H1 (cell line): ENCODE data around the gene OR6Q1. TPM values are rescaled to one million over a fixed set of nuclear protein-coding genes. Genes with fewer than 3 reads are reported as not detected.

Source experiments
- KDM5A ChIP-seq: fragments of 200-600 bp; IDR thresholded peaks from 2 replicates; pipeline ENCODE4 v1.7.1; 2012; ENCODE audit warnings: mild to moderate bottlenecking, low read length, inconsistent platforms, mixed read lengths
- SRF ChIP-seq: IDR thresholded peaks from 2 replicates; pipeline ENCODE4 v1.6.1; 2011; ENCODE audit warnings: mild to moderate bottlenecking, low read depth, low read length, moderate library complexity
- polyA plus RNA-seq, 7 experiments: library from polyadenylated mRNA; depleted of rRNA in 3 of 7; stranded (reverse) in 5 of 7; unstranded in 2 of 7; fragments of >200 nt in 5 of 7; fragments of 200-250 nt in 2 of 7; gene quantifications; 1 replicate in 5 of 7; 2 replicates in 1 of 7; 4 replicates in 1 of 7; pipeline versions ENCODE4 v1.2.1 to v1.2.3, GENCODE V29; 2011 to 2013; ENCODE audit warnings: missing spikeins in 2 of 7, mixed read lengths in 2 of 7
- total RNA-seq: library from RNA; stranded (reverse); fragmentation: NEBNext Ultra II Directional; extraction: Animal tissue kit (Norgen Biotek cat#: 25700); gene quantifications from 2 replicates; pipeline ENCODE4 v1.2.1, GENCODE V29; 2021
- TF ChIP-seq, protein P1 (sequence below): fragments of 300-600 bp; sonication (generic); IDR thresholded peaks from 2 replicates; pipeline ENCODE4 v1.7.1; 2012; ENCODE audit warnings: low read length, moderate library complexity, mild to moderate bottlenecking, inconsistent platforms; ENCODE audit not compliant: insufficient replicate concordance

Gene OR6Q1
- total and polyA plus RNA-seq, 2 of the 8 experiments (the other 6 are each of a cell fraction or from before 2014, with no cell fraction given) = not detected

DNA sequence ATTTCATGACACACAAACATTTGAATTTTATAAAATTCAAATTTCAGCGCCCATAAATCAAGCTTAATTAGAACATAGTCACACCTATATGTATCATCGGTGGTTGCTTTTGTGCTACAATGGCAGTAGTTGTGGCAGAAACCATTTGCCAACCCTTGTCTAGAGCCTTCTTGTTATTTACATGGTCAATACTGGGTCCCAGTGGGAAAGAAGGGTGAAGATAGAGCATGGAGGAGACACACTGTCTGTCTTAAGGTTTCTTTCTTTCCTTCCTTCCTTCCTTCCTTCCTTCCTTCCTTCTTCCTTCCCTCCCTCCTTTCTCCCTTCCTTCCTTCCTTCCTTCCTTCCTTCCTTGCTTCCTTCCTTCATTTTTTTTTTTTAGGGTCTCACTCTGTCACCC, 3.7 kb downstream of the OR6Q1 start (continued):
- TF ChIP-seq, protein P1, sequence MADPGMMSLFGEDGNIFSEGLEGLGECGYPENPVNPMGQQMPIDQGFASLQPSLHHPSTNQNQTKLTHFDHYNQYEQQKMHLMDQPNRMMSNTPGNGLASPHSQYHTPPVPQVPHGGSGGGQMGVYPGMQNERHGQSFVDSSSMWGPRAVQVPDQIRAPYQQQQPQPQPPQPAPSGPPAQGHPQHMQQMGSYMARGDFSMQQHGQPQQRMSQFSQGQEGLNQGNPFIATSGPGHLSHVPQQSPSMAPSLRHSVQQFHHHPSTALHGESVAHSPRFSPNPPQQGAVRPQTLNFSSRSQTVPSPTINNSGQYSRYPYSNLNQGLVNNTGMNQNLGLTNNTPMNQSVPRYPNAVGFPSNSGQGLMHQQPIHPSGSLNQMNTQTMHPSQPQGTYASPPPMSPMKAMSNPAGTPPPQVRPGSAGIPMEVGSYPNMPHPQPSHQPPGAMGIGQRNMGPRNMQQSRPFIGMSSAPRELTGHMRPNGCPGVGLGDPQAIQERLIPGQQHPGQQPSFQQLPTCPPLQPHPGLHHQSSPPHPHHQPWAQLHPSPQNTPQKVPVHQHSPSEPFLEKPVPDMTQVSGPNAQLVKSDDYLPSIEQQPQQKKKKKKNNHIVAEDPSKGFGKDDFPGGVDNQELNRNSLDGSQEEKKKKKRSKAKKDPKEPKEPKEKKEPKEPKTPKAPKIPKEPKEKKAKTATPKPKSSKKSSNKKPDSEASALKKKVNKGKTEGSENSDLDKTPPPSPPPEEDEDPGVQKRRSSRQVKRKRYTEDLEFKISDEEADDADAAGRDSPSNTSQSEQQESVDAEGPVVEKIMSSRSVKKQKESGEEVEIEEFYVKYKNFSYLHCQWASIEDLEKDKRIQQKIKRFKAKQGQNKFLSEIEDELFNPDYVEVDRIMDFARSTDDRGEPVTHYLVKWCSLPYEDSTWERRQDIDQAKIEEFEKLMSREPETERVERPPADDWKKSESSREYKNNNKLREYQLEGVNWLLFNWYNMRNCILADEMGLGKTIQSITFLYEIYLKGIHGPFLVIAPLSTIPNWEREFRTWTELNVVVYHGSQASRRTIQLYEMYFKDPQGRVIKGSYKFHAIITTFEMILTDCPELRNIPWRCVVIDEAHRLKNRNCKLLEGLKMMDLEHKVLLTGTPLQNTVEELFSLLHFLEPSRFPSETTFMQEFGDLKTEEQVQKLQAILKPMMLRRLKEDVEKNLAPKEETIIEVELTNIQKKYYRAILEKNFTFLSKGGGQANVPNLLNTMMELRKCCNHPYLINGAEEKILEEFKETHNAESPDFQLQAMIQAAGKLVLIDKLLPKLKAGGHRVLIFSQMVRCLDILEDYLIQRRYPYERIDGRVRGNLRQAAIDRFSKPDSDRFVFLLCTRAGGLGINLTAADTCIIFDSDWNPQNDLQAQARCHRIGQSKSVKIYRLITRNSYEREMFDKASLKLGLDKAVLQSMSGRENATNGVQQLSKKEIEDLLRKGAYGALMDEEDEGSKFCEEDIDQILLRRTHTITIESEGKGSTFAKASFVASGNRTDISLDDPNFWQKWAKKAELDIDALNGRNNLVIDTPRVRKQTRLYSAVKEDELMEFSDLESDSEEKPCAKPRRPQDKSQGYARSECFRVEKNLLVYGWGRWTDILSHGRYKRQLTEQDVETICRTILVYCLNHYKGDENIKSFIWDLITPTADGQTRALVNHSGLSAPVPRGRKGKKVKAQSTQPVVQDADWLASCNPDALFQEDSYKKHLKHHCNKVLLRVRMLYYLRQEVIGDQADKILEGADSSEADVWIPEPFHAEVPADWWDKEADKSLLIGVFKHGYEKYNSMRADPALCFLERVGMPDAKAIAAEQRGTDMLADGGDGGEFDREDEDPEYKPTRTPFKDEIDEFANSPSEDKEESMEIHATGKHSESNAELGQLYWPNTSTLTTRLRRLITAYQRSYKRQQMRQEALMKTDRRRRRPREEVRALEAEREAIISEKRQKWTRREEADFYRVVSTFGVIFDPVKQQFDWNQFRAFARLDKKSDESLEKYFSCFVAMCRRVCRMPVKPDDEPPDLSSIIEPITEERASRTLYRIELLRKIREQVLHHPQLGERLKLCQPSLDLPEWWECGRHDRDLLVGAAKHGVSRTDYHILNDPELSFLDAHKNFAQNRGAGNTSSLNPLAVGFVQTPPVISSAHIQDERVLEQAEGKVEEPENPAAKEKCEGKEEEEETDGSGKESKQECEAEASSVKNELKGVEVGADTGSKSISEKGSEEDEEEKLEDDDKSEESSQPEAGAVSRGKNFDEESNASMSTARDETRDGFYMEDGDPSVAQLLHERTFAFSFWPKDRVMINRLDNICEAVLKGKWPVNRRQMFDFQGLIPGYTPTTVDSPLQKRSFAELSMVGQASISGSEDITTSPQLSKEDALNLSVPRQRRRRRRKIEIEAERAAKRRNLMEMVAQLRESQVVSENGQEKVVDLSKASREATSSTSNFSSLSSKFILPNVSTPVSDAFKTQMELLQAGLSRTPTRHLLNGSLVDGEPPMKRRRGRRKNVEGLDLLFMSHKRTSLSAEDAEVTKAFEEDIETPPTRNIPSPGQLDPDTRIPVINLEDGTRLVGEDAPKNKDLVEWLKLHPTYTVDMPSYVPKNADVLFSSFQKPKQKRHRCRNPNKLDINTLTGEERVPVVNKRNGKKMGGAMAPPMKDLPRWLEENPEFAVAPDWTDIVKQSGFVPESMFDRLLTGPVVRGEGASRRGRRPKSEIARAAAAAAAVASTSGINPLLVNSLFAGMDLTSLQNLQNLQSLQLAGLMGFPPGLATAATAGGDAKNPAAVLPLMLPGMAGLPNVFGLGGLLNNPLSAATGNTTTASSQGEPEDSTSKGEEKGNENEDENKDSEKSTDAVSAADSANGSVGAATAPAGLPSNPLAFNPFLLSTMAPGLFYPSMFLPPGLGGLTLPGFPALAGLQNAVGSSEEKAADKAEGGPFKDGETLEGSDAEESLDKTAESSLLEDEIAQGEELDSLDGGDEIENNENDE = no peak
- TF ChIP-seq SRF = no peak
- TF ChIP-seq KDM5A = no peak
